GM18505 (cell line): ENCODE data around the gene FRMD4B.
A peak's percentile ranks its signal among the peaks of the same experiment; 100 is the strongest.

ENCODE experiments used
- ATAC-seq: cut with Tn5 transposase; IDR thresholded peaks from one replicate; pipeline ENCODE4 v1.9.1; 2021; ENCODE audit not compliant: unreplicated experiment
- POLR2A ChIP-seq: IDR thresholded peaks from 4 replicates; pipeline ENCODE4 v1.6.1; 2011; ENCODE audit warnings: borderline replicate concordance; ENCODE audit not compliant: insufficient read depth, insufficient read length; ENCODE audit errors: extremely low read depth

The FRMD4B gene

GRCh38 chr3:69142090-69142489, 243.8 kb downstream of the FRMD4B start:
- ATAC-seq: no peak
- TF ChIP-seq POLR2A: no peak

GRCh38 chr3:69141313-69141712, 244.6 kb downstream of the FRMD4B start:
- no peak for ATAC-seq
- no peak for TF ChIP-seq POLR2A

- ATAC-seq: no peak
- TF ChIP-seq POLR2A: no peak
These were observed 248.5 kb downstream of the FRMD4B start for GRCh38 chr3:69137412-69137811.

- no peak for TF ChIP-seq POLR2A
- ATAC-seq: no peak
These were observed 248.9 kb downstream of the FRMD4B start for GRCh38 chr3:69137005-69137404.

- TF ChIP-seq POLR2A: no peak
- peak; percentile 86 for ATAC-seq
These were observed 255.2 kb downstream of the FRMD4B start for GRCh38 chr3:69130689-69131088.

GRCh38 chr3:69129531-69129930, 256.4 kb downstream of the FRMD4B start:
- no peak for ATAC-seq
- TF ChIP-seq POLR2A: no peak

- no peak for TF ChIP-seq POLR2A
- ATAC-seq: no peak
These were observed 257.4 kb downstream of the FRMD4B start for GRCh38 chr3:69128509-69128908.

- no peak for ATAC-seq
- no peak for TF ChIP-seq POLR2A
These were observed 258.9 kb downstream of the FRMD4B start for GRCh38 chr3:69126999-69127398.

- no peak for ATAC-seq
- TF ChIP-seq POLR2A: no peak
These were observed 259.7 kb downstream of the FRMD4B start for GRCh38 chr3:69126216-69126615.

- no peak for ATAC-seq
- no peak for TF ChIP-seq POLR2A
These were observed 263.5 kb downstream of the FRMD4B start, which contains the start of gene LMOD3 for GRCh38 chr3:69122403-69122802. TSS of gene LMOD3 (minus strand) at chr3:69122595. CDS start at chr3:69122386, 209 bp downstream.

GRCh38 chr3:69121950-69122349, 263.9 kb downstream of the FRMD4B start:
- no peak for TF ChIP-seq POLR2A
- no peak for ATAC-seq

GRCh38 chr3:69121513-69121912, 264.4 kb downstream of the FRMD4B start:
- ATAC-seq: no peak
- TF ChIP-seq POLR2A: no peak

- no peak for ATAC-seq
- TF ChIP-seq POLR2A: no peak
These were observed 264.9 kb downstream of the FRMD4B start for GRCh38 chr3:69120879-69121464.
